B cell (primary cell): ENCODE data around the gene ZBTB7A. TPM values are rescaled to one million over a fixed set of nuclear protein-coding genes. Genes with fewer than 3 reads are reported as not detected.

Source experiments
- ATAC-seq: fragments of 200-7000 bp; cut with Tn5 transposase; one replicate; pipeline ENCODE4 v1.10.0; 2021; ENCODE audit warnings: low read depth, mild to moderate bottlenecking, moderate number of reproducible peaks, moderate library complexity
- CTCF ChIA-PET: fragments of 350-600 bp; sonication (Branson Sonifier 250); formaldehyde crosslinking; loops from one replicate; lab custom pipeline; 2021; ENCODE audit warnings: antibody characterized with exemption, inconsistent platforms; lab: Charles Lee
- POLR2A ChIA-PET: fragments of 350-600 bp; sonication (Branson Sonifier 250); formaldehyde crosslinking; loops from one replicate; lab custom pipeline; 2021; ENCODE audit warnings: antibody characterized with exemption; lab: Charles Lee
- DNase-seq: peaks from one replicate; pipeline ENCODE4 v3.0.0; 2013
- H2AFZ ChIP-seq: 2 replicates; pipeline ENCODE4 v1.6.1; 2012; ENCODE audit warnings: mild to moderate bottlenecking, low read depth, low read length; ENCODE audit not compliant: insufficient read depth, poor library complexity, severe bottlenecking
- H3K27ac ChIP-seq, 2 donors: 1 replicate in 1 of 2; 2 replicates in 1 of 2; pipeline ENCODE4 v1.5.1; 2012 to 2013; ENCODE audit warnings: low read length in 2 of 2, mild to moderate bottlenecking in 2 of 2, moderate library complexity in 1 of 2
- H3K27me3 ChIP-seq, 4 experiments: fragments of 200-600 bp in 1 of 4; sonication (generic) in 1 of 4; replicated peaks in 1 of 4; 1 replicate in 2 of 4; 2 replicates in 2 of 4; pipeline versions ENCODE4 v1.6.1 to v1.7.0; 2013 to 2016; ENCODE audit warnings: low read length in 3 of 4, mild to moderate bottlenecking in 2 of 4, mixed read lengths in 1 of 4, moderate library complexity in 1 of 4; ENCODE audit not compliant: insufficient read depth in 4 of 4, control insufficient read depth in 3 of 4; ENCODE audit errors: control extremely low read depth in 1 of 4
- H3K36me3 ChIP-seq, 2 experiments: replicated peaks in 1 of 2; 1 replicate in 1 of 2; 2 replicates in 1 of 2; pipeline versions ENCODE4 v1.6.1 to v1.7.1; 2013; ENCODE audit warnings: low read length in 1 of 2; ENCODE audit not compliant: insufficient read depth in 2 of 2, control insufficient read depth in 1 of 2; ENCODE audit errors: control extremely low read depth in 1 of 2, extremely low read depth in 1 of 2
- H3K4me1 ChIP-seq, 2 donors: fragments of 200-600 bp in 1 of 2; sonication (generic) in 1 of 2; 1 replicate in 1 of 2; 2 replicates in 1 of 2; pipeline versions ENCODE4 v1.5.1 to v1.6.1; 2013 to 2017; ENCODE audit warnings: low read length in 2 of 2; ENCODE audit not compliant: control insufficient read depth in 2 of 2, insufficient read depth in 2 of 2
- H3K4me2 ChIP-seq: replicated peaks from 2 replicates; pipeline ENCODE3; 2012; ENCODE audit warnings: mild to moderate bottlenecking, low read depth, low read length; ENCODE audit not compliant: poor library complexity, severe bottlenecking
- H3K4me3 ChIP-seq, 5 experiments: fragments of 200-600 bp in 1 of 5; sonication (generic) in 1 of 5; 1 replicate in 3 of 5; 2 replicates in 2 of 5; pipeline versions ENCODE4 v1.5.1 to v1.7.0; 2011 to 2016; ENCODE audit warnings: low read length in 4 of 5, mild to moderate bottlenecking in 4 of 5, low read depth in 2 of 5, control low read depth in 1 of 5, moderate library complexity in 1 of 5; ENCODE audit not compliant: insufficient read depth in 1 of 5; ENCODE audit errors: control extremely low read depth in 1 of 5, extremely low read depth in 1 of 5
- H3K79me2 ChIP-seq: fragments of 200-600 bp; sonication (generic); one replicate; pipeline ENCODE4 v1.6.0; 2016; ENCODE audit warnings: low read length; ENCODE audit not compliant: control insufficient read depth, insufficient read depth
- H3K9ac ChIP-seq: fragments of 200-600 bp; sonication (generic); 2 replicates; pipeline ENCODE4 v1.6.1; 2017; ENCODE audit warnings: mild to moderate bottlenecking, low read length, moderate library complexity
- H3K9me3 ChIP-seq, 3 donors: one replicate each; pipeline versions ENCODE4 v1.6.1 to v1.7.1; 2013; ENCODE audit warnings: low read length in 2 of 3; ENCODE audit not compliant: control insufficient read depth in 2 of 3, insufficient read depth in 1 of 3; ENCODE audit errors: control extremely low read depth in 1 of 3
- H4K20me1 ChIP-seq: 2 replicates; pipeline ENCODE4 v1.6.0; 2012; ENCODE audit warnings: mild to moderate bottlenecking, low read length; ENCODE audit not compliant: insufficient read depth, control insufficient read depth, poor library complexity, severe bottlenecking
- H3K27ac Mint-ChIP-seq: one replicate; pipeline ENCODE4 v1.8.0; 2021; ENCODE audit warnings: mixed read lengths
- H3K27me3 Mint-ChIP-seq: one replicate; pipeline ENCODE4 v1.8.0; 2021; ENCODE audit warnings: mixed read lengths
- H3K4me1 Mint-ChIP-seq: one replicate; pipeline ENCODE4 v1.8.0; 2021; ENCODE audit warnings: mixed read lengths
- H3K4me3 Mint-ChIP-seq: one replicate; pipeline ENCODE4 v1.8.0; 2021; ENCODE audit warnings: mixed read lengths
- H3K9me3 Mint-ChIP-seq: one replicate; pipeline ENCODE4 v1.8.0; 2022; ENCODE audit warnings: mixed read lengths; ENCODE audit not compliant: insufficient read depth
- EZH2 ChIP-seq: IDR thresholded peaks from 2 replicates; pipeline ENCODE4 v1.6.1; 2012; ENCODE audit warnings: borderline replicate concordance, low read depth, mild to moderate bottlenecking, moderate library complexity, low read length; ENCODE audit not compliant: insufficient read depth, poor library complexity, severe bottlenecking
- WGBS: methylation state at CpG from one replicate; pipeline ENCODE4 v1.1.5; 2013; ENCODE audit warnings: missing lambda C conversion rate; ENCODE audit not compliant: insufficient coverage; 5-methylcytosine and 5-hydroxymethylcytosine counted together
- intact Hi-C: fragments of 100-400 bp; cut with micrococcal nuclease; formaldehyde crosslinking; loops from one replicate; pipeline ENCODE4 v1.10.0; 2022
- polyA plus RNA-seq: library from polyadenylated mRNA; depleted of rRNA; stranded (reverse); fragments of >200 nt; gene quantifications from 2 replicates; pipeline ENCODE4 v1.2.3, GENCODE V29; 2012
- total RNA-seq, 2 donors: library from RNA; stranded (reverse); fragments of 120-200 nt in 1 of 2; gene quantifications; 1 replicate in 1 of 2; 2 replicates in 1 of 2; pipeline versions ENCODE4 v1.2.3 to v1.2.4, GENCODE V29; 2013 to 2022
- TF ChIP-seq, protein P1 (sequence below): fragments of 200-600 bp; IDR thresholded peaks from one replicate; pipeline ENCODE4 v1.8.0; 2022; ENCODE audit warnings: antibody characterized with exemption, mild to moderate bottlenecking

The ZBTB7A gene
- total and polyA plus RNA-seq, 2 donors (not counting 1 experiment from before 2014, with no cell fraction given): 24.8 to 62.6 TPM

DNA sequence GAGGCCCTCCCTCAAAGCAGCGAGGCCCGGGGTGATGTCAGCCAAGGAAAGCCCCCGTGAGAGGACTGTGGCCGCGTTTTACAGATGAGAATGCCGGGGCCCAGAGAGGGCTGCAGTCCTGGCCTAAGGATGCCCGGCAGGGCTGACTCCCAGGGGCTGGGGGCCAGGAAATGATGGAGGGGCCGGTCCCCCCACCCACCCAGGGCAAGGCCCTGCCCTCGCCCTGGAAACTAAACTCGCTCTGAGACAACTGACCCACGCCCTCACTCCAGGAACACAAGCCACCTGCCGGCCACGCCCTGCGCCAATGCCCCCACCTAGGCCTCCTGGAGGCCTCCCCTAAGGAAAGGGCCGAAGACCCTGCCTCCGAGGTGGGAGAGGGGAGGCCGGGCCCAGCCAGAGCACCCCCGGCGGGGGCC, 7.2 kb downstream of the ZBTB7A start:
- H4K20me1 ChIP-seq: peaks cover 99% of the 10 kb centered on the region
- no peaks in the 10 kb centered on the region for H3K9me3 Mint-ChIP-seq
- peaks cover 100% of the 10 kb centered on the region for H3K79me2 ChIP-seq
- H3K9ac ChIP-seq: peak overlapping the region; percentile 48
- TF ChIP-seq EZH2: no peak
- TF ChIP-seq, protein P1, sequence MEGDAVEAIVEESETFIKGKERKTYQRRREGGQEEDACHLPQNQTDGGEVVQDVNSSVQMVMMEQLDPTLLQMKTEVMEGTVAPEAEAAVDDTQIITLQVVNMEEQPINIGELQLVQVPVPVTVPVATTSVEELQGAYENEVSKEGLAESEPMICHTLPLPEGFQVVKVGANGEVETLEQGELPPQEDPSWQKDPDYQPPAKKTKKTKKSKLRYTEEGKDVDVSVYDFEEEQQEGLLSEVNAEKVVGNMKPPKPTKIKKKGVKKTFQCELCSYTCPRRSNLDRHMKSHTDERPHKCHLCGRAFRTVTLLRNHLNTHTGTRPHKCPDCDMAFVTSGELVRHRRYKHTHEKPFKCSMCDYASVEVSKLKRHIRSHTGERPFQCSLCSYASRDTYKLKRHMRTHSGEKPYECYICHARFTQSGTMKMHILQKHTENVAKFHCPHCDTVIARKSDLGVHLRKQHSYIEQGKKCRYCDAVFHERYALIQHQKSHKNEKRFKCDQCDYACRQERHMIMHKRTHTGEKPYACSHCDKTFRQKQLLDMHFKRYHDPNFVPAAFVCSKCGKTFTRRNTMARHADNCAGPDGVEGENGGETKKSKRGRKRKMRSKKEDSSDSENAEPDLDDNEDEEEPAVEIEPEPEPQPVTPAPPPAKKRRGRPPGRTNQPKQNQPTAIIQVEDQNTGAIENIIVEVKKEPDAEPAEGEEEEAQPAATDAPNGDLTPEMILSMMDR: no peak
- H3K4me1 ChIP-seq: peaks cover 44 to 64% of the 10 kb centered on the region in 2 donors
- H3K36me3 ChIP-seq: peaks cover 0 to 39% of the 10 kb centered on the region in 2 experiments
- H3K27me3 ChIP-seq: no peaks in the 10 kb centered on the region
- ATAC-seq: no peak
- H3K27me3 Mint-ChIP-seq: no peaks in the 10 kb centered on the region
- peak overlapping the region; percentile 80 to 84 for H3K27ac ChIP-seq
- no peak for DNase-seq
- peak overlapping the region; percentile 98 for H3K4me2 ChIP-seq
- H2AFZ ChIP-seq: no peak overlapping the region
- ChIA-PET POLR2A (interaction anchor here (0.6 kb wide), 1 partner anchor 15 kb away, joined by 6 read pairs; no protein-coding TSS in a partner anchor), CTCF (no interaction called here)
- 70% methylated on average over 10 of the region's 19 CpGs for WGBS
- H3K4me3 Mint-ChIP-seq: peak overlapping the region; percentile 71
- peaks cover 52% of the 10 kb centered on the region for H3K4me1 Mint-ChIP-seq
- intact Hi-C loops: no loop called here
- H3K9me3 ChIP-seq: no peaks in the 10 kb centered on the region
- H3K4me3 ChIP-seq: peak overlapping the region in 4 of 5 experiments; percentile 20 to 43 (median 26)
- H3K27ac Mint-ChIP-seq: peak overlapping the region; percentile 72

GRCh38 chr19:4058693-4059452, 7.8 kb downstream of the ZBTB7A start:
- Mint-ChIP-seq H3K4me1 (peaks cover 49% of the 10 kb centered on the region), H3K27me3 (no peaks in the 10 kb centered on the region), H3K9me3 (no peaks in the 10 kb centered on the region), H3K4me3 (no peak overlapping the region), H3K27ac (peak overlapping the region; percentile 72)
- Histone ChIP-seq H3K79me2 (peaks cover 99% of the 10 kb centered on the region), H3K4me1 (peaks cover 38 to 58% of the 10 kb centered on the region in 2 donors), H3K9me3 (no peaks in the 10 kb centered on the region), H3K9ac (peak overlapping the region; percentile 48), H3K4me3 (peak overlapping the region in 3 of 5 experiments; percentile 19 to 43 (median 28)), H3K4me2 (peak overlapping the region; percentile 98), H3K36me3 (peaks cover 0 to 41% of the 10 kb centered on the region in 2 experiments), H3K27ac (peak overlapping the region; percentile 80 to 84), H4K20me1 (peaks cover 97% of the 10 kb centered on the region), H2AFZ (no peak overlapping the region), H3K27me3 (no peaks in the 10 kb centered on the region)
- 87% methylated on average over 21 of the region's 30 CpGs for WGBS
- TF ChIP-seq, protein P1: no peak
- TF ChIP-seq EZH2: no peak
- ChIA-PET CTCF (interaction anchor here (1.0 to 1.1 kb wide), 2 partner anchors 71 to 81 kb away, joined by 3 to 4 read pairs; no protein-coding TSS in a partner anchor), POLR2A (interaction anchor here (0.7 kb wide), 1 partner anchor 69 kb away, joined by 5 read pairs; no protein-coding TSS in a partner anchor)
- intact Hi-C loops: no loop called here
- DNase-seq: no peak
- ATAC-seq: no peak
